DOHH2 (cell line): ENCODE data around the gene MICU2.

ENCODE experiments used
- H3F3A ChIP-seq: fragments of 200-600 bp; sonication (generic), shearing (Covaris generic); 2 replicates; pipeline ENCODE4 v1.6.0; 2016; ENCODE audit warnings: antibody characterized with exemption, mild to moderate bottlenecking; ENCODE audit not compliant: control insufficient read depth, insufficient read depth
- H3K27ac ChIP-seq: fragments of 200-600 bp; sonication (generic); 2 replicates; pipeline ENCODE4 v1.5.1; 2014; ENCODE audit warnings: low read depth, mild to moderate bottlenecking, low read length, moderate library complexity
- H3K27me3 ChIP-seq: fragments of 200-600 bp; sonication (generic); 2 replicates; pipeline ENCODE4 v1.6.1; 2014; ENCODE audit warnings: mild to moderate bottlenecking, low read length, mixed read lengths; ENCODE audit not compliant: control insufficient read depth
- H3K36me3 ChIP-seq: fragments of 200-600 bp; sonication (generic); 2 replicates; pipeline ENCODE4 v1.6.1; 2014; ENCODE audit warnings: mild to moderate bottlenecking, low read length, moderate library complexity, mixed read lengths; ENCODE audit not compliant: control insufficient read depth
- H3K4me1 ChIP-seq: fragments of 200-600 bp; sonication (generic); 2 replicates; pipeline ENCODE4 v1.6.1; 2014; ENCODE audit warnings: mild to moderate bottlenecking, low read length, mixed read lengths; ENCODE audit not compliant: control insufficient read depth
- H3K4me2 ChIP-seq: fragments of 200-600 bp; sonication (generic); 2 replicates; pipeline ENCODE4 v1.6.0; 2014; ENCODE audit warnings: mild to moderate bottlenecking, low read length, moderate library complexity
- H3K4me3 ChIP-seq: fragments of 200-600 bp; sonication (generic); 2 replicates; pipeline ENCODE4 v1.5.1; 2014; ENCODE audit warnings: mild to moderate bottlenecking, low read length, mixed read lengths
- H3K79me2 ChIP-seq: fragments of 200-600 bp; sonication (generic); 2 replicates; pipeline ENCODE4 v1.6.1; 2014; ENCODE audit warnings: mild to moderate bottlenecking, low read length, mixed read lengths; ENCODE audit not compliant: control insufficient read depth
- H3K9me2 ChIP-seq: fragments of 200-600 bp; sonication (generic); replicated peaks from 2 replicates; pipeline ENCODE4 v1.6.1; 2014; ENCODE audit warnings: mild to moderate bottlenecking, low read length, mixed read lengths; ENCODE audit not compliant: control insufficient read depth
- H3K9me3 ChIP-seq: fragments of 200-600 bp; sonication (generic); 2 replicates; pipeline ENCODE4 v1.6.1; 2014; ENCODE audit warnings: antibody characterized with exemption, low read length, mixed read lengths; ENCODE audit not compliant: control insufficient read depth, insufficient read depth
- H4K20me1 ChIP-seq: fragments of 200-600 bp; sonication (generic); 2 replicates; pipeline ENCODE4 v1.6.0; 2014; ENCODE audit warnings: low read depth, mild to moderate bottlenecking, antibody characterized with exemption, low read length, moderate library complexity; ENCODE audit not compliant: control insufficient read depth, insufficient read depth
- EZH2phosphoT487 ChIP-seq: fragments of 200-600 bp; sonication (generic); IDR thresholded peaks from 2 replicates; pipeline ENCODE4 v1.6.1; 2017; ENCODE audit warnings: borderline replicate concordance, mild to moderate bottlenecking, antibody characterized with exemption, low read length, moderate library complexity, mixed read lengths
- TF ChIP-seq, protein P1 (sequence below): fragments of 200-600 bp; sonication (generic); IDR thresholded peaks from one replicate; pipeline ENCODE4 v1.5.1; 2014; ENCODE audit warnings: antibody characterized with exemption, mild to moderate bottlenecking, low read depth, low read length; ENCODE audit not compliant: poor library complexity, severe bottlenecking

MICU2 gene

DNA sequence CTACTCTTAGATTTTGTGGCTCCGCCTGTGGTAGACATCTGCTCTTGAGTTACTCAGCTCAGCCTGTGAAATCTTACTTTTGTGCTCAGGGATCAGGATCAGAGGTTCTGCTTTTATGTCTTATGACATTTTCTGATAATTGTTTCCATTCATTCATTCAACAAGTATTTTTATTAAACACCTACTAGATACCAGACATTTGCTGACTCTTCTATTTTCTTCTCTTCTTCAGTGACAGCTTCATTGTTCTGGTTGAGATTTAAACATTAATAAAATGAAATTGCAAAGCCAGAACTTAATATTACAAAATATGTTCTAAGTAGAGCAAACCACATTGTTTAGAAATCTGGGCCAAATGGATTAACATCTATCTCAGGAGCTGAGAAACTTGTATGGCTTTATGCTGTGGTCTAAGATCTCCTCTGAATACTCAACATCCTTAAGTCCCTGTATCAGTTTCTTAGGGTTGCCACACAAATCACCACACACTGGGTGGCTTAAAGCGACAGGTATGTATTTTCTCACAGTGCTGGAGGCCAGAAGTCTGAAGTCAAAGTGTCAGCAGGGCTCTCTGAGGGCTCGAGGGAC lies 15.8 kb upstream of the MICU2 start:
- no peaks in the 10 kb centered on the region for H3F3A ChIP-seq
- H3K27me3 ChIP-seq, result peaks cover 18% of the 10 kb centered on the region
- no peaks in the 10 kb centered on the region for H3K9me2 ChIP-seq
- no peaks in the 10 kb centered on the region for H3K36me3 ChIP-seq
- no peak overlapping the region for H3K27ac ChIP-seq
- H3K4me3 ChIP-seq, result no peak overlapping the region
- H3K9me3 ChIP-seq, result no peaks in the 10 kb centered on the region
- TF ChIP-seq EZH2phosphoT487, result no peak
- TF ChIP-seq, protein P1, sequence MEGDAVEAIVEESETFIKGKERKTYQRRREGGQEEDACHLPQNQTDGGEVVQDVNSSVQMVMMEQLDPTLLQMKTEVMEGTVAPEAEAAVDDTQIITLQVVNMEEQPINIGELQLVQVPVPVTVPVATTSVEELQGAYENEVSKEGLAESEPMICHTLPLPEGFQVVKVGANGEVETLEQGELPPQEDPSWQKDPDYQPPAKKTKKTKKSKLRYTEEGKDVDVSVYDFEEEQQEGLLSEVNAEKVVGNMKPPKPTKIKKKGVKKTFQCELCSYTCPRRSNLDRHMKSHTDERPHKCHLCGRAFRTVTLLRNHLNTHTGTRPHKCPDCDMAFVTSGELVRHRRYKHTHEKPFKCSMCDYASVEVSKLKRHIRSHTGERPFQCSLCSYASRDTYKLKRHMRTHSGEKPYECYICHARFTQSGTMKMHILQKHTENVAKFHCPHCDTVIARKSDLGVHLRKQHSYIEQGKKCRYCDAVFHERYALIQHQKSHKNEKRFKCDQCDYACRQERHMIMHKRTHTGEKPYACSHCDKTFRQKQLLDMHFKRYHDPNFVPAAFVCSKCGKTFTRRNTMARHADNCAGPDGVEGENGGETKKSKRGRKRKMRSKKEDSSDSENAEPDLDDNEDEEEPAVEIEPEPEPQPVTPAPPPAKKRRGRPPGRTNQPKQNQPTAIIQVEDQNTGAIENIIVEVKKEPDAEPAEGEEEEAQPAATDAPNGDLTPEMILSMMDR, result no peak
- no peaks in the 10 kb centered on the region for H4K20me1 ChIP-seq
- H3K4me1 ChIP-seq, result no peaks in the 10 kb centered on the region
- H3K4me2 ChIP-seq, result no peak overlapping the region
- no peaks in the 10 kb centered on the region for H3K79me2 ChIP-seq

DNA sequence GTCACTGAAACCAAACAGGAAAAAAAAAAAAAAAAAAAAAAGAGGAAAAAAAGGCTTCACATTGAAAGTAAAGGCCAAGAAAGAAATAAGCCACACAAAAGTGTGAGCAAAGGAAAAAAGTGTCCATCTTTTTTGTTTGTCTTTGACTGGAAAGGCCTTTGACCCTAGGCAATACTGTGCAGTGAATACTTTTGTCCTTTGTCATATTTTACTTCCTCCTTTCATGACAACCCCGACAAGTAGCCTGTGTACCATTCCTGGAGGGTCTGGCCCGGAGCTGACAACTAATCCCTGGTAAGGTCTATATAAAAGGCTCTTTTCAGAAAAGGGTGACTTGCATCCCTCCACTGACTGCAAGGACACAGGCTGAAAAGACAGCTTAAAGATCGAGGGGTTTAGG lies 12.9 kb upstream of the MICU2 start:
- TF ChIP-seq, protein P1, result no peak
- TF ChIP-seq EZH2phosphoT487, result no peak

DNA sequence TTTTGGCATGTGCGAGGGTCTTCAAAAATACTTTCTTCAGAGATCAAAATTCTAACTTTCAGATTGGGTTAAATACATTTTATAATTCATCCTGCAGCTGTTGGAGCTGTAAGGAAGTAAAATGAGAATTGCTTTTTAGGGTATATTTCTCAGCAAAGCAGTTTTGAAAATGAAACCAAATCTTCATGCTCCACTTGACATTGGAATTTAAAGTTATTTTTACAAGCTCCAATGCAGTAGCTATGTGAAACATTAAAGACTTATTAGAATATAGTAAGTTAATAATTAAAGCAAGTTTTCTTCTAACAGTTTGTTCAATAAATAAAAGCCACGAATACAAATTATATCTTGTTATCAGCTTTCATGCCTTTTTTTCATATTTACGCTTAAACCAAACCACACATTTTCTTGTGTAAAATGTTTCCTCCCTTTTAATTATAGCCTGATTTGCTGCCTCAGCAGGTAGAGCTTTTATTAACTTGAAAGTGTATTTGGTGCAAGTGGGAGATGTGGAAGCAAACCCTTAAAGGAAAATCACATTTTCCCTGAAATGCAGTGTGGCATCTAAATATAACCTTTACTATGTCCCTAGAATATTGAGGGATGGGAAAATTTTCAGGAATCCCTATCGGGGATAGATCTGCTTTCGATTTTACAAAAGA lies 12.4 kb upstream of the MICU2 start:
- TF ChIP-seq, protein P1, result no peak
- no peak for TF ChIP-seq EZH2phosphoT487
- Histone ChIP-seq H3K4me1 (no peaks in the 10 kb centered on the region), H3K36me3 (no peaks in the 10 kb centered on the region), H3K9me3 (no peaks in the 10 kb centered on the region), H3F3A (no peaks in the 10 kb centered on the region), H3K4me3 (no peak overlapping the region), H3K27ac (no peak overlapping the region), H3K79me2 (no peaks in the 10 kb centered on the region), H3K9me2 (no peaks in the 10 kb centered on the region), H3K27me3 (peaks cover 14% of the 10 kb centered on the region), H3K4me2 (no peak overlapping the region), H4K20me1 (no peaks in the 10 kb centered on the region)

More for the DNA sequence above, 12.9 kb upstream of the MICU2 start:
- Histone ChIP-seq H3K79me2 (no peaks in the 10 kb centered on the region), H3K27me3 (peaks cover 16% of the 10 kb centered on the region), H3K4me3 (no peak overlapping the region), H3F3A (no peaks in the 10 kb centered on the region), H3K4me1 (no peaks in the 10 kb centered on the region), H4K20me1 (no peaks in the 10 kb centered on the region), H3K9me3 (no peaks in the 10 kb centered on the region), H3K36me3 (no peaks in the 10 kb centered on the region), H3K4me2 (no peak overlapping the region), H3K9me2 (no peaks in the 10 kb centered on the region), H3K27ac (no peak overlapping the region)
